GM19452 (cell line): ENCODE data around the gene ZC3H18.

Source experiments
- ATAC-seq: cut with Tn5 transposase; IDR thresholded peaks from one replicate; pipeline ENCODE4 v1.9.1; 2021; ENCODE audit not compliant: unreplicated experiment

Gene ZC3H18

DNA sequence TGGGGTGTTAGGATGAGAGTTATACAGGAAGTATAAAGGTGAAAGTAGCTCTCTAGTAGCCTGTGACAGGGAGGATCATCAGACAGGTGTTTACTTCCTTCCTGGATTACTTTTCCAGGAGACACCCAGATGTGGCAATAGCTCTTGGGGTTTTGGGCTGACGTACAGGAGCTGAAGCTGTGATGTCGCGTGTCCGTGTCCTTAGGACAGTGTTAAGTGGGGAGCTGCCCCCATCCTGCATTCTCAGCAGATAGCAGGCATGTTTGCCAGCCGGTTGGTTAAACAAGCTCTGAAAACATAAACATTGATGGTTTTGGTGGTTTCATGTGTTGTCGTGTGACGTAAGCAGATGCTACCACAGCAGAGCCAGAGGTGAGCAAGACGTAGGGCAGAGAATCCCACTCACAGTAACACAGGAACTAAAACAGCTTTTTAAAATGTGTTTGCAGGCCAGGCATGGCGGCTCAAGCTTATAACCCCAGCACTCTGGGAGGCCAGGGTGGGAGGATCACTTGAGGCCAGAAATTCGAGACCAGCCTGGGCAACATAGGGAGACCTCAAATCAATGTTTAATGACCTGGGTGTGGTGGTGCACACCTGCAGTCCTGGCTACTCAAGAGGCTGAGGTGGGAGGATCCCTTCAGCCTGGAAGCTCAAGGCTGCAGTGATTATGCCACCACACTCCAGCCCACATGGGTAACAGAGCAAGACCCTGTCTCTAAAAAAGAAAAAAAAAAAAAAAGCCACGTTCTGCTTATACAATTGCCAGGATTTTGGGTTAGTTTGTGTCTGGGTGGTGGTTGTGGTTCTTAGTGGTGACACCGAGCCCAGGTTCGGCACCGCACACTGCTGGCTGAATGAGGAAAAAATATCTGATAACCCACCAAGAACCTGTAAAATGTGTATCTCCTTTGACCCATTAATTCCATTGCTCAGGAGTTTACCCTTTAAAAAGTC is 49.9 kb downstream of the ZC3H18 start:
- ATAC-seq: no peak

DNA sequence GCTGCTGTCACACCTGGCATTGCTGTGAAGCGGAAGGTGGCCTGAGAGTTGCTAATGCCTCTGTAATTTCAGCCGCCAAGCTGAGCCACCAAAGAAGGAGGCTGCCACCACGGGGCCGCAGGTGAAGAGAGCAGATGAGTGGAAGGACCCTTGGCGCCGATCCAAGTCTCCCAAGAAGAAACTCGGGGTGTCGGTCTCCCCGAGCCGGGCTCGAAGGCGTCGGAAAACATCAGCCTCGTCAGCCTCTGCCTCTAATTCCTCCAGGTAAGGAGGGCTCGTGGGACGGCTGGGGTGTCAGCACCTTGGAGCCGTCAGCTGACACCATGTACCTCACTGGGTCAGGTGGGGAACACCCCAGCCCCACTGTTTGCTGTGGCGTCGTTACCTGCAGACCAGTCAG is 51.9 kb downstream of the ZC3H18 start:
- ATAC-seq: no peak

DNA sequence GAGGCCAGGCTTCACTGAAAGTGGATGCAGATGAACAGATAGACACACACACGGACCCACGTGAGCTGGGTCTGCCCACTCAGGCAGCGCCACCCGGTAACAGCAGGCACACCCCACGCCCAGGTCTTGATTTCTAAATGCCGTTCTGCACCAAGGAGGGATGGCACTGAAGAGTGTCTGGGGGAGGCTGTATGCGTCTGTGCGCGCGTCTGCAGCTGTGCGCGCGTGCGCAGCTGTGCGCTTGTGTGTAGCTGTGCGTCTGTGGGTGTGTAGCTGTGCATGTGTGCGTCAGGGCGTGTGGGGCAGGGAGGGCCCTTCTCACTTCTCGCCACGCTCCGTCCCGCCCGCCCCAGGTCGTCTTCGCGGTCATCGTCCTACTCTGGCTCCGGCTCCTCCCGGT is 52.7 kb downstream of the ZC3H18 start:
- ATAC-seq: no peak

DNA sequence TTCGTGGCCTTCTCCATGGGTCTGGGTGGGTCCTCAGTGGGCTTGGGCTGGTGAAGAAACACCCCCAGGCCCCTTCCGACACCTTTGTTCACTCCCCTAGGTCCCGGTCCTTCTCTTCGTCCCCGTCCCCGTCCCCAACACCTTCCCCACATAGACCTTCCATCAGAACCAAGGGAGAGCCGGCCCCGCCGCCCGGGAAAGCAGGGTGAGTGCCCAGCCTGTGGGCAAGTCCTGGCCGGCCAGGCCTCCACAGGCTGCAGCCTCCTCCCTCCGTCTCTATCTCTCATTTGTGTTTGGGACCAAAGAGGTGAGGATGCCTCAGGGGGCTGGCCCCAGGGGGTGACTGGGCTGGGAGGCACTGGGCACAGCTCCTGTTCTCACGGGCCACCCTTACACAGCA is 53.7 kb downstream of the ZC3H18 start:
- no peak for ATAC-seq

DNA sequence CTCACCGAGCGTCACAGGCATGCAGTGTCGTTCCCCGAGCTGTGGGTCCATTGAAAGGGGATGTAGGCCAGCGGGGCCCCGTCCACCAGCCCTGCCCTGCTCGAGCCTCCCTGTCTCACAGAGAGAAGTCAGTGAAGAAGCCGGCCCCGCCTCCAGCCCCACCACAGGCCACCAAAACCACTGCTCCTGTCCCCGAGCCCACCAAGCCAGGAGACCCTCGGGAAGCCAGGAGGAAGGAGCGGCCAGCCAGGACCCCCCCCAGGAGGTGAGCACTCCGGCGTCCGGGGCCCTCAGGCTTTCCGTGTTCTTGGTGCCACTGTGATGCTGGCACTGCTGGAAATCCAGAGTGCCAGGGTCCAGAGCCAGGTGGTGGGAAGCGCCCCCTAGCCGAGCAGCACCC is 54.3 kb downstream of the ZC3H18 start:
- no peak for ATAC-seq

DNA sequence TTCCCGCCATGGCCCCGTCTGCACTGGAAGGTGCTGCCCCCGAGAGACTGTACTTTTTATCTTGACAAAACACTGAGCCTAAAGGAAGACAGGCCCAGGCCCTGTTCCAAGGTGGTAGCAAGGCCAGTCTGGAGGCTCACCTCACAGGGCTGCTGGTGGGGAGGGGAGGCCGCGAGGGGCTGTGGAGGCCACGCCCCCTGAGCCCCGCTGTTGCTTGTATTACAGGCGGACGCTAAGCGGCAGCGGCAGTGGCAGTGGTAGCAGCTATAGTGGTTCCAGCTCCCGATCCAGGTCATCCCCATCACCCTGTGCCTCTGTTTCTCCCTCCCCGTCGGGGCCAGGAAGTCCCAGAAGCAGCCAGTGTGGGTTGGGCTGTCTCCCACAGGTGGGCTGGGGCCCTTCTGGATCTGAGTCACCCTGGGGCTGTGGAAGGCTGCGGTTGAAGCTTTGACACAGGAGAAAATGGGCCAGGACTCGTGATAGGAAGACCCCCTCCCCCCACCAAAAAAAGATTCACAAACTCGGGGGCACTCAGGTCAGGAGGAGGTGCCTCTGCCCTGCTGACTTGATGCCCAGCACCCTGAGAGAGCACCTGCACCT is 54.9 kb downstream of the ZC3H18 start:
- ATAC-seq: no peak

DNA sequence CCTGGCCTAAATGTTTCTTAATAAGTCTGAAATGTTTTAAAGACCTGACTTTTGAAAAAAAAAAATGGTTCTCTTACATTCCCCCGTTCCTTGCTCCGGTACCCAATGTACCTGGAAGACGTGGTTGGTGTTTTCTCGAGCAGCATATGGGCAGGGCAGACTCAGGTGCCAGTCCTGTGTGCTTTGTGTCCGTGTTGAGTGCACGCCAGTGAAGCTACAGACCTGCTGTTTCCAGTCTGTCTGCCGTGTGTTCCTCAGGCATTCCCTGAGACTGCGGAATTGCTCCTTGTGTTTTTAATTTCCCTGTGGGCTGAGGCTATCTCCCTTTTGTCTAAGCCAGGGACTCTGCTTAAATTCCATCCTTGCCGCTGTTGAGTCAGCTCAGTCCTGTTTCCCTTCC is 56.4 kb downstream of the ZC3H18 start:
- no peak for ATAC-seq

DNA sequence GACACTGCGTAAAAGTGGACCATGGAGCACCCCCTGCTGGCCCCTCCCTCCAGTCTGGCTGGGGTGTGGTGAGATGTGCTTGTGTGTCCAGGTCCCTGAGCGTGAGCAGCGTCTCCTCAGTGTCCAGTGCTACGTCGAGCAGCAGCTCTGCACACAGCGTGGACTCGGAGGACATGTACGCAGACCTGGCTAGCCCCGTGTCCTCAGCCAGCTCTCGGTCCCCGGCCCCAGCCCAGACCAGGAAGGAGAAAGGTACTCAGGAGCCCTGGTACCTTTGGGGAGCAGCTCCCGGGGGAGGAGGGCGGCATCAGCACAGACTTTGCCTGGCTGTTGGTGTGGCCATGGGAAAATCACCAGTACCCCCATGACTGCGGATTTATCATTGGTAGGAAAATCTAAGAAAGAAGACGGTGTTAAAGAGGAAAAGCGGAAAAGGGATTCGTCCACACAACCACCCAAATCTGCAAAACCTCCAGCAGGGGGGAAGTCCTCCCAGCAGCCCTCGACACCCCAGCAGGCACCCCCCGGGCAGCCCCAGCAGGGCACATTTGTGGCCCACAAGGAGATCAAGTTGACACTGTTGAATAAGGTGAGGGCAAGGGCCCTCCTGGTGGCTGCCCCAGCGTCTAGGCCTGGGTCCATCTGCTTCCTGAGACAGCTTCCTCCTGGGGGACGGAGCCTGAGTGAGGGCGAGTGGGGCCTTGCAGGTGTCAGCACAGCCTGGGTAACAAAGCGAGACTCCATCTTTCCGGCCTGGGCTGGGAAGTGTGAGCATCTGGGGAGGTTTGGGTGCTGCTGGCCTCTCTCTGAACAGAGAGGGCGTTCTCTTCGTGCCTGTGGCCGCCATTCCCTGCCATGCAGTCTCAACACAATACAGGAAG is 57.6 kb downstream of the ZC3H18 start:
- ATAC-seq: no peak

DNA sequence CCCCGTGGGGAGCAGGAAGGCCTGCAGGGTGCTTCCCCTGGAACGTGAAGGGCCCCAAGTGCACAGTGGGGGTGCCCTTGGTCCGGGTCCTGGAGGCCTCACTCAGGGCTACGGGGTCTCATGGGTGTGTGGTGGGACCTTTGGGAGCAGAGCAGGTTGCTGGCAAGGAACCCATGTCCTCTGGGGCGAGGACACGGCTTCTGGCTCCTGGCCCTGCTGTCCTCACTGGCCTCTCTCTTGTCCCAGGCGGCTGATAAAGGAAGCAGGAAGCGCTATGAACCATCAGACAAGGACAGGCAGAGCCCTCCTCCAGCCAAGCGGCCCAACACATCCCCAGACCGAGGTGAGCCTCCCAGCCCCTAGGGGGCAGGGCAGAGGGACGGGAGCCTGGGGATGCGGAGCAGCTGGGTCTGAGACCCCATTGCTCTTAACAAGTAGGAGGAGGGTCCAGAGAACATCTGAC is 58.3 kb downstream of the ZC3H18 start:
- ATAC-seq: no peak

DNA sequence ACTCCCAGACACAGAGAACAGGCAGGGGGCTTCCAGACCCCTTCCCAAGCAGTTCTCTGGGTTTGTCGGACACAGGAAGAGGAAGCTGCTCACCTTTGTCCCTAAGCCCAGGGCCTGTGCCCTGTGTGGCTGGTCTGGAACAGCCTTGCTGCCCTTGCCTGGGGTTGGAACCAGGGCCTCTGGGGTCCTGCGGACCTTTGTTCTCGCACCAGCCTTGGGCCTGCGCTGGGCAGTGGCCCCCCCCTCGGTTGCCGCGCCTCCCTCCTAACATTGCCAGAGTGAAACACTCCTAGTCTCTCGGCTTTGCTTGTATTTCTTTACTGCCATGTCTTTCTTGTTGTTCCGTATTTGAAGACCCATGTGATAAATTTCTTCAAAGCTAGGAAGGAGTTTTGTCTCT is 59.6 kb downstream of the ZC3H18 start:
- no peak for ATAC-seq

DNA sequence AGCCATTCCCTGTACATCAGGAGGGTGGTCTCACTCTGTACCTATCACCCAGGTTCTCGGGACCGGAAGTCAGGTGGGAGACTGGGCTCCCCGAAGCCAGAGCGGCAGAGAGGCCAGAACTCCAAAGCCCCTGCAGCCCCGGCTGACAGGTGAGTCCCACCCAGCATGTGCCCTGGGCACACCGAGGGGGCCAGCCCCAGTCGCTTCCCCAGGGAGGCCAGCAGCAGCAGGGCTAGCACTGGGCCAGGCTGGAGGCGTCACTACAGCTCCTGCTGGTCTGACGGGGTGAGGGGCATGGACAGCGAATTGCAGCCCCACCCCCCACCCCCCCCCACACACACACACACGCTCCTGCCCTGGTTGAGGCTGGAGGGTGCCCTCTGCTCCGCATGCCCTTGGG is 60.2 kb downstream of the ZC3H18 start:
- no peak for ATAC-seq

DNA sequence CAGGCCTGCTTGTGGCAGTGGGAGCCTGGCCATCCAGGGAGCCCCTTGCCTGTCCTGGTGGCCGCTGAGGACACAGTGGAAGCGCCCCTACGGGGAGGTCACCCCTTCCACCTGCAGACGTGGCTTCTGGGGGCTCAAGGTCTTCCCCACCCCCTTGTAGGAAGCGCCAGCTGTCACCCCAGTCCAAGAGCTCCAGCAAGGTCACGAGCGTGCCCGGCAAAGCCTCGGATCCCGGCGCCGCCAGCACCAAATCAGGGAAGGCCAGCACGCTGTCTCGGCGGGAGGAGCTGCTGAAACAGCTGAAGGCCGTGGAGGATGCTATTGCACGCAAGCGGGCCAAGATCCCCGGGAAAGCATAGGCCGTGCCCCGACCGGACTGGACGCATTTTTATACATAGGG is 60.7 kb downstream of the ZC3H18 start:
- no peak for ATAC-seq

DNA sequence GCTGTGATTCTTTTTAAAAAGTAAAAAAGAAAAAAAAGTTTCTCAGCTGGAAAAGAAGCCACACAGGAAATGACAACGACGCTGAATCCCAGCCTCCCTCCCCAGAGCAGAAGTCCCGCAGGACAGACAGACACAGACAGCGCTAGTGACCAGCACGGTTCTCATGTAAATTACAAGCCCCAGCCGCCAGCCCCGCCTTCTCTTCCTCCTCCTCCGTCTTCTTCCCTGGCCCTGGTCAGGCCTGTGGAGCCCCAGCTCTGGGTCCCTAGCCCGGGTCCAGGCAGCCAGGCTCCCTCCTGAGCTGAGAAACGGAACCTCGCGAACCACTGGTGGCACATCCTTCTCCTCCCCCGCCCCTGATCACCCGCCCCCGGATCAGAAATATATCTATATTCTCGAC is 61.2 kb downstream of the ZC3H18 start:
- ATAC-seq: no peak

DNA sequence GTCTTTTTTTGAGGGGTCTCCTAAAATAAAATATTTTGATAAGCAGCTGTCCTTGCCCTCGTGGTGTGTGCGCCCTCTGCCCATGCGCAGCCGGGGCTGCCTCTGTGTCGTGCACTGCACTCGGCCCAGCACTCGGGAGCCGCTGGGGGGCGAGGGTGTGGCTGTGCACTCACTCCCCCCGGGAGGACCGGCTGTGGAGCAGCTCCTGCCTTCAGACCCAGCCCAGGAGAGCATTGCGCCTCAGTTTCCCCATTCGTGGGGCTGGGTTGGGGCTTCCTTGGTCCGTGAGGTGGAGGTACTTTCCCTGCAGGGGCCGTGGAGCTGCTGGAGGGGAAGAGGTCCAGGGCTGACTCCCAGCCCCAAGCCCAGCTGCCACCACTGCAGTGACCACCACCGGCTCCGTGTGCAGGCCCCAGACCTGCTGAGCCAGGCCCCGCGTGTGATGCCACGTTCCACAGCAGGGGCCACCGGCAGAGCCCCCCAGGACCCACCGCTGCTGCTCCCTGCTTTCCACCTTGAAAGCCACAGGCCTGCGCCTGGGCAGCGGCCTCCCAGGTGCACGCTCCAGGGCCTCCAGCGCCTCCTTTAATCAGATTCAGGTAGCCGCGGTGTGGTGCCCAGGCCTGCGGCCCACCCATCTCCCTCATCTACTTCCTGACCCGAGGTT is 61.9 kb downstream of the ZC3H18 start:
- ATAC-seq: no peak

DNA sequence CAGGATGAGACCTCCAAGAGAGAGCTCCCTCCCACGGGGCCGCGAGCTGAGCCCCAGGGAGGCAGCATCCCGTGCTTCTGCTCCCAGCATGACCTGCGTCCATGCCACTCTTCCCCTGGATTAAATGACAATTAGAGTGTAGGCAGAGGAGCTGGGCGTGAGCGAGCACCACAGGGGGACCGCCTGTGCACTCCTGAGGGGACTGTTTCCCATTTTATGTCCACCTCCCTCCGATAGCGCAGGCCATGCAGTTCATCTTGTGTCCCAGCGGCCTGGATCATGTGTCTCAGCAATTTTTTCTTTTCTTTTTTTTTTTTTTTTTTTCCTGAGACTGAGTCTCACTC is 62.4 kb downstream of the ZC3H18 start:
- no peak for ATAC-seq

DNA sequence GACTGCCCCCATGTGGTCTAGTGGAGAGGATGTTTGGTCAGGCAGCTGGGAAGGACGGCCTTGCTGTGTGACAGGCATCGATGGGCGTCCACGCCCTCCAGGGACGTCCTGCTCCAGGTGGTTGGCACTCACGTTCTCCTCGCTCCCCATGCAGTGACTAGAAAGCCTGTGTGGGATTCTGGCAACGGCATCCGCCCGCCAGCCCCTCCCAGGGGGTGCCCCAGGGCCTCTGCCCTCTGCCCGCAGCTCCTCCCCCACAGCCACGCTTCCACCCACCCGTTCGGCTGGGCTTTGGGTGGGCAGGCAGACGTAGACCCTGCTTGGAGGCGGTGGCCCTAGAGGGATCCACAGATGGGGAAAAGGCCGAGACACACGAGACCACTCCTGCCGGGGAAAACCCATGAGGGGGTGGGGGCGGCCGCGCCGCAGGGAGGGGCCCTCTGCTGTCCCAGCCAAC is 63.5 kb downstream of the ZC3H18 start:
- ATAC-seq: peak; percentile 31

DNA sequence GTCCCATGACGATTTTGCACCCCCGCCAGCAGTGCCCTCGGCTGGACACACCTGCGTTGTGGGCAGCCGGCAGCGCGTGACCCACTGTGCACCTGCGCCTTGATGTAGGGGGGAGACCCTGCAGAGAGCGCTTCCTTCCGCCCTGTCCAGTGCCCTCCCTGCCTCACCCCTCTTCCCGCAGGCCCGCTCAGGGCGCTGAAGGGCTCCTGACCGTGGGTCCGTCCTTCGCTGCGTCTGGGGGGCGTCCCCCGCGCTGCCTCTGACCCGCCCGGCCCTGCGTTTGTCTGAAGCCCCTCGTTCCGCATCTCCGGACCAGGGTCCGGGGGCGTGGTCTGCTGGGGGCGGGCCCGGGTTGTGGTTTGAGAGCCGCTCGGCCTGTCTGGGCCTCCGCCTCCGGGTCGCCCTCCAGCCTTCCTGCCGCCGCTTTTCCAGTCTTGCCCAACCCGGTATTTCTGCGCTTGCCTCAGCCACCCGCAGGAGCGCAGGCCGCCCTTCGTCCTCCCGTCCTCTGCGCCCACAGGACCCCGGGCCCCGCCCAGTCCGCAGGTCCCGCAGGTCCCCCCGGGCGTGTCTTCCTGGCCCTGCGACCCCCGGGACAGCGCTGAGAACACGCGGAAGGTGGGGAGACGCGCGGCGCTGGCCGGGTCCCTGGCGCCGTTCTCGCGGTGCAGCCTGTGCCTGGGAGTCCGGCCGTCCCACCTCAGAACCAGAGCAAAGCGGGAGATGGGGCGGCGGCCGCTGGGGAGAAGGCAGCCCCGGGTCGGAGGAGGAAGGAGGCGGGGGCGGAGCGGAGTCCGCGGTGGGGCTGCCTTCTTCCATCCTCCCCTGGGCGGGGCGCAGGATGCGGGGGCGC is 64.2 kb downstream of the ZC3H18 start:
- ATAC-seq: peak; percentile 56

DNA sequence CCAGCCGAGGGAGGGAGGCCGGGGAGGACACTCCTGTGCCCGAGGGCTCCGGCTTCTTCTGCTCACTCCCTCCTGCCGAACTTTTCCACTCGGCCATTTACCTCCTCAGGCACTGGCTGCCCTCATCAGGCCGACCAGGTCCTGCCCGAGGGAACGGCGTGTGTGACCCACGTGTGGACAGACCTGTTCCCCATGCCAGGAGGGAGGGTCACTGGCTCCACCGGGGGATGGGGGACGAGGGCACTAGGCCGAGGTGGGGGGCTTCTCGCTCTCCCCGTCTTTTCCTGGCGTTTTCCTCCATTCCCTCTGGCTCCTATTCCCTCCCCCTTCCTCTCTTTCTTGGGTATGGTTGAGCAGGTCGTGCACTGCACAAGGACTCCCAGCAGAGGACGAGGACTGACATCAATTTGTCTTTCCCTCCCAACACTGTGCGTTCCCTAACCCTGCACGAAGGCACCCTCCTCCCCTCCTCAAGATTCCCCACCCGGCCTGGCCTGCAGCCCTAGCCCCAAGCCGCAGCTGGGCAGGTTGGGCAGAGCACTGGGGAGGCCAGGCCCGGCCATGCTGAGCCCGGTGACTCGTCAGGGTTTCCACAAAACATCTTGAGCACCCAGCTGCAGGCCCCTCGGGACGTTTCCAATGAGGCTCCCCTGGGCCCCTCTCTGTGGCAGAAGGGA is 64.9 kb downstream of the ZC3H18 start:
- ATAC-seq: no peak

DNA sequence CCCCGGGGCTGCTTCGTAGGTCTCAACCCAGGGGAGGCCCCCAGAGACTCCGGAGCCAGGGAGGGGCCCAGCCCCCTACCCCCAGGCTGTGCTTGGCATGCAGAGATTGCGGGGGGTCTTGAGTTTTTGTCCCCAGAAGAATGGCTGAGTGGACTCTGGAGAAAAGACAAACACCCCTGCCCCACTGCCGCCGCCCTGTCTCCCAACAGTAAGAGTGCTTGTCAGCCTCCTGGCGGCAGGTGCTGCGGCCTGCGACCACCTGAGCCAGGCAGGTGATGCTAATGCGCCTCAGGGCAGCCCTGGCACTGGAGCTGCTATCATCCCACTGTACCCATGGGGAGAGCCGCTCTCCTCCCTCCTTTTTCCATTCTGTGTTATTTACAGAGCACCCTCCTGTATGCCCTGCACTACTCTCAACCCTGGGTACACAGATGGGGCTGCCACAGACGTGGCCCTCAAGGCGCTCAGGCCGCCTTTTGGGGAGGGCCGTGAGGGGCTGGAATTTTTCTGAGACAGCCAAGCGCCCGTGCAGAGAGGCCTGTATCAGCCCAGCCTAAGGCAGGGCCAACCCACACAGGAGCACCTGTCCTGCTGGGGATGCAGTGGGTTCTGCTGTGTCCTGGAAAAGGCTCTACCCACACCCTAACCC is 65.6 kb downstream of the ZC3H18 start:
- no peak for ATAC-seq
